GM21526 (cell line): ENCODE measurements around the gene SEC61G.

ENCODE experiments used
- ATAC-seq: cut with Tn5 transposase; IDR thresholded peaks from one replicate; pipeline ENCODE4 v1.9.1; 2021; ENCODE audit warnings: moderate library complexity; ENCODE audit not compliant: unreplicated experiment, low FRiP score

SEC61G gene

DNA sequence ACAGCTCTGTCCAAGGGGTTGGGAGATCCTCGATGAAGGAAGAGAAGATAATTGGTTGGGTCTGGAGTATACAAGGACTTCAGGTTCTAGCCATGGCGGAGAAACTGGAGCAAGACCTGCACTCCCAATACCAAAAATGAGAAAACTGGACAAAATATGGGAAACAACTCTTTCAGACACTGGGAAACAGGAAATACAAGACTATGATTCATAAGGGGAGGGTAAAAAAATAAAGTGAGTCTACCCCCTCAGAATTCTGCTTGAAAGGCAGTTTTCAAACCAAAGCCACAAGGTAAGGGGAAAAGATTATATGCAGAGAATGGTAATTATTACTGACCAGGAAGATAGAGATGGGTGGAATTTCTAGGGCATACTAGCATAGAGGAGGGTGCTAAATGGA is 10.2 kb upstream of the SEC61G start:
- ATAC-seq = no peak

DNA sequence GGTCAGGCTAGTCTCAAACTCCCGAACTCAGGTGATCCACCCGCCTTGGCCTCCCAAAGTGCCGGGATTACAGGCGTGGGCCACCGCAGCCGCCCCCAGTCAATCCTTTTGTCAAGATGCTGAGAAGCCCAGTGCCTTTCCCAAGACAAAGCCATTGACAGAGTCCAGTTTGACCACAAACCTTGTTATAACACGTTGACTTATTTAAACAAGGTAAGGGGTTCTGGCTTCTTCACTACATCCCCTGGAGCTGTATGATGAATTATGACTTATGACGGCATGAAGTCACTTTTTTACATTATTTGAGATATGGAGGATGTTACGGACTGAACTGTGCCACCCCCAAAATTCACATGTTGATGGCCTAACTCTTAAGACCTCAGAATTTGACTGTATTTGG is 5.8 kb upstream of the SEC61G start:
- ATAC-seq = no peak

DNA sequence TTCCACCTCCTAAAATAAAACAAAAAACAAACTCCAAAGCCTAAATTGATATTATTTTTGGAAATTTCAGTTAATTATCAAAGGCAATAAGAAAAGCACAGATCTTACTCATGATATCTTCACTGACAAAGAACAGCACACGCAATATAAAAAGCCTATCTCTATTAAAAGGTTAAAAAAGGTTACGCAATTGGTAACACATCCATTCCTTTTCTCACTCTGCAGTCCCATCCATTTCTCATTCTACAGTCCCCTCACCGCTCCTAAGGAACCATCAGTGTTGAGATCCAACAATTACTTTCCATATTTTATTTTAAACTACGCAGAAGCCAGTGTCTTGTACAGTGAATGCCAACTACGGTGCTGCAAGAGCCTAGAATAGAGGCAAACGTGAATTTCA is 1.3 kb downstream of the SEC61G start:
- ATAC-seq = no peak

DNA sequence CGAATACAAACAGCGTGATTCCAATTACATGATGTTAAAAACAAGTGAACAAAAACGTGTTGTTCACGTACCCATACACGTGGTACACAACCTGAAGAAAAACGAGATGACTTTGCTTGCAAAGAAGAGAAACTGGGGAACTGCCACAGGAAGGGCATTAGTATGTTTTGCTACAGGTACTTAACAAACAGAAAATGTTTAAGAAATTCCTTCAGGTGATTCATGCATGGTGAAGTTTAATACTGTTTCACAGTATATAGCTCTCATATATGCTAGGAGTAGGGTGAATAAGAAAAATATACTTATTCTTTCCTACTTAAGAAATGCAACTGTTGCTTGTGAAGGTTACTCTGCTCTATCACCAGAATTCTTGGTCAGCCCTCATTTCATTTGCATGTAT is 9.8 kb downstream of the SEC61G start:
- no peak for ATAC-seq

DNA sequence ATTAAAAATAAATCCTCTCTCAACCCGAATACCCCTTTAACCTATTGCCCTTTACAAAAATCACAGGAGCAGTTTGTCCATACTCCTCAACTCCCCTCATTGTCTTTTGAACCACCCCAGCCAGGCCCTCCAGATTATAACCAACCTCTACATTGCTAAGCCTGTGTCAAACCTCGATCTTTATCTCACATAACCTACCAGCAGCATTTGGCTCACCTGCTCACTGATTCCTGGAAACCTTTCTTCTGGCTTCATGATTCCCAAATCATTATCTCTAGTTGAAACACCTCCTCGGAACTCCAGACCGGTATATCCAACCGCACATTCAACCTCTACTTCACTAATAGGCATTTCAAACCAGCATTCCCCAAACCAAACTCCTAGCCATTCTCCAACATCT is 11.8 kb downstream of the SEC61G start:
- no peak for ATAC-seq

DNA sequence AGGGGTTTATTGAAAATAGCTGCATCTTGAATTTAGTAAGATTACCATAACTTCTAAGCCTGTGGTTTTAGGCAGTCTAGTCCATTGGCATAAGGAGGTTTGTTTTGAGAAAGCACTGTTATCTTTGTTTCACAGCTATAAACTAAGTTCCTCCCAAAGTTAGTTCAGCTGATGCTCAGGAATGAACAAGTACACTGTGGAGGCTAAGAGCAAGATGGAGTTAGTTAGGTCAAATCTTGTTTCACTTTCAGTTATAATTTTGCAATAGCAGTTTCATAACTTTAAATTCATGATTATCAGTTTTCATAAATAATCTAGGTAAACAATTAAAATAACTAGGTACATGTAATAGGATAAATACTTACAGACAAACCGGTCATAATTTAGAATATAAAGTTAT is 15.4 kb downstream of the SEC61G start:
- no peak for ATAC-seq

DNA sequence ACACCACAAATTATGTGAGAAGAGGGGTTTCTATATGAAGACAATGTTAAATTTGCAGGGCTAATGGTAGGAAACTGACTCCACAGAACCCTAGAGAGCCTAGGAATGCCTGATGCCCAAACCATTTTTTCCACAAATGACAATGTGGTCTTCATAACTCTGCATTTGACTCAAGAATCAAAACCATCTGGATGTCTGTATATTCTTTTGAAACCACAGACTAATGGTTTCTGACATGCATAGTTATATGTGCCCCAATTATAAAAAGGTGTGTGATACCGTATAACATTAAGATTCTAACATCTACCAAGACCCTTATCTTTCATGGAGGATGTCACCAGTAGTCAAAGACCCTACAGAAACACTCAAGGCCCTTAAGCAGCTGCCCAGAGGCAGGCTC is 20.3 kb downstream of the SEC61G start:
- no peak for ATAC-seq

DNA sequence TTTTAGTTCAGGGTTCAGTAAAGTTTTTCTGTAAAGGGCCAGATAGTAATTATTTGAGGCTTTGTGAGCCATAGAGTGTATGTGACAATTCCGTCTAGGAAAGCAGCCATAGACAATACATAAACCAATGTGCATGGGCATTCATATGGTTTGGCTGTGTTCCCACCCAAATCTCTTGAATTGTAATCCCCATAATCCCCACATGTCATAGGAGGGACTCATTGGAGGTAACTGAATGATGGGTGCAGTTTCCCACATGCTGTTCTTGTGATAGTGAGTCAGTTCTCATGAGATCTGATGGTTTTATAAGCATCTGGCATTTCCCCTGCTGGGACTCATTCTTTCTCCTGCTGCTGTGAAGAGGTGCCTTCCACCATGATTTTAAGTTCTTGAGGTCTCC is 29.9 kb downstream of the SEC61G start:
- no peak for ATAC-seq

DNA sequence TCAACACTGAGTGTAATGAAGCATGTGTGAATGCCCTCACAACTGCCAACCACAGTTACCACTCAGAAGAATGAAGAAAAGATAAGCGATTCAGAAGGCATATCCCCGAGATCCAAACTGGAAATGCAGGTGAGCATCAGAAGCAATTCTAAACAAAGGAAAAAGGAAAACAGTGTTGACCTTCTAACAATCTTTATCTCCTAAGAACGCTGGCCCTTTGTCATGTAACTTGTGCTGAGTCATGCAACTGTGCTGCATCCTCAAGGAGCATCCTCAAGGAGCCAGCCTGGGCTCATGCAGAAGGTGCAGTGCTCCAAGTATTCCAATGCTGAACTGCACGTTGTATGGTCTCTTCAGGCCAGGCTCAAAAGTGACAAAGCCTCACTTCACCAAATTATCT is 30.6 kb downstream of the SEC61G start:
- no peak for ATAC-seq

DNA sequence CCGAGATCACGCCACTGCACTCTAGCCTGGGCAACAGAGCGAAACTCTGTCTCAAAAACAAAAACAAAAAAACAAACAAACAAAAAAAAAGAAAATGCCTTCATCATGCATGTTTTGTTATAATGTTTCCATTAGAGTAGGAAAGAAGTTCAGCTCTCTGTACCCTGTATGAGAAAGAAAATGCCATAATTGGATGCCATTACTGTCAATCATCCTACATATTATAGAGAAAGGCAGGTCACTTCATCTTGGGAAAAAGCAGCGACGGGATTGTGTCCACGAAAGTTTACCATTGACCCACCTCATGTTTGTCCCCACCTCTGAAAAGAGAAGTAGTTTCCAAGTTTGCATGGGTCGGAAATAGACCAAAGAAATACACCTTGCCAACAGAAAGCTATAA is 33.8 kb downstream of the SEC61G start:
- no peak for ATAC-seq

DNA sequence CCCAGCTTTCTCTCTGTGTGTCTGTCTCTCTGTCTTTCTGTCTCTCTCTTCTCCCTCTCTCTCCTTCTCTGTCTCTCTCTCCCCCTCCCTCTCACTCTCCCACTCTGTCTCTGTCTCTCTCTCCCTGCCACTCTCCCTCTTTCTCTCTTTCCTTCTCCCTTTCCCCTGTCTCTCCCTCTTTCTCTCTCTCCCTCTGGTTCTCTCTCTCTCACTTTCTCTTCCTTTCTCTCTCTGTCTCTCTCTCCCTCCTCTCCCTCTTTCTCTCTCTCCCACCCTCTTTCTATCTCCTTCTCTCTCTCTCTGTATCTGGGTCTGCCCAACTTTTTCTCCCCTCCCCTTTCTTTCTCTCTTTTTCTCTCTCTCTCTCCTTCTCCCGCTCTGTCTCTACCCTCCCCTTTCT is 36.5 kb downstream of the SEC61G start:
- ATAC-seq = no peak

DNA sequence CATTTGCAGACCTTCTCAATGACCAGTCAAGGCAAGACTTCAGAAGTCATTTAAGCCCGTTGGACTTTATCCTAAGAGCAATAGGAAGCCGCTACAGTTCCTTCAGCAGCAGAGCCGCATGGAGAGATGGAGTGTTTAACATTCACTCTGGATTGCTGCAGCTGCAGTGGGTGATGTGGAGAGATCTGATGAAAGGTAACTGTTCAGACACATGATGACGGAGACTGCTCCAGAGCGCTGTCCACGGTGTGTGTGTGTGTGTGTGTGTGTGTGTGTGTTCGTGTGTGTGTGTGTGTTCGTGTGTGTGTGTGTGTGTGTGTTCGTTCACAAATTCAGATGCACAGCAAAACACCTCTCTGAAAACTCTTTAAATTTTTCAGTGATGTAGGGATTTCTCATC is 37.0 kb downstream of the SEC61G start:
- no peak for ATAC-seq

DNA sequence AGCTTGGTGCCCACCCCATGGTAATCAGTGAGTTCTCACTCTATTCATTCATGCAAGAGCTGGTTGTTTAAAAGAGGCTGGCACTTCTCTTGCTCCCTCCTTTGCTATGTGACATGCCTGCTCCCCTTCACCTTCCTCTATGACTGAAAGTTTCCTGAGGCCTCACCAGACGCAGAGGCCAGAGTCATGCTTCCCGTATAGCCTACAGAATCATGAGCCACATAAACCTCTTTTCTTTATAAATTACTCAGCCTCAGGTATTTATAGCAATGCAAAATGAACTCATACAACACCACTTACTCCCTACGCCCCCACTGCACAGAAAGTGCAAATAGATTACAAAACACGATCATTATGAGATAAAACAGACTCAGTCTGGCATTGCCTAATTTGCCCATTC is 39.0 kb downstream of the SEC61G start:
- no peak for ATAC-seq

DNA sequence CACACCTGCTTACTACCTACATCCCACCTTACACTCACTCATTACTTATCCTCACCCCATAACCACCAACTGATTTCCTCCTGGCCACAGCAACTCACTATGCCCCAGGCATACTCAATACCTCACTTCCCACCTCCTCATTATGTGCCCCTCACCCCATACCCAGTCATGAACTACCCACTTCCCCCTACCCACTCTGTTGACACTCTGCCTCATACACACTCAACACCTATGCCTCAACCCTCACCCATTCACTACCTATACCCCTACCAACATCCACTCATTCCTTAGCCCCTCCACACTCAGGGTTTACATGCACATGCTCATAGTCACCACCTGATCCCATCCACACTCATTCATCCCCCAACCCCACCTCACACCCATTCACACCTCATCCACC is 39.6 kb downstream of the SEC61G start:
- no peak for ATAC-seq

DNA sequence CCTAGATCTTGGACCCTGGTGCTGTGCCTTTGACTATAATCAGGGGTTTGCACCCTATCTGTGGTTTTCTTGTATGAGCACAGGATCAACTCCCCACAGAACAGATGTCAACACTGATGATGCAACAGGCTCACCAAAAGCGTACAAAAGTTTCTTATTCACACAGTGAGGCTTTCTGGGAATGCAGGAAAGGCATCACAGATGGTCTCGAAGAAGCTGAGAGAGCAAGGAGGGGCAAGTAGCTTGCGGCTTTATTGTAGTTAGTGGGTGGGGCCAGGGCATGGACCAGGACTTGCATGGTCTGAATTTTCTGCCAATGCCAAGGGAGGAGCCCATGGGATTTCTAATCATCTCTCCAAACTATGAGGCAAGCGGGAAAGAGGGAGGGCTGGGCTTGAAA is 46.2 kb downstream of the SEC61G start:
- no peak for ATAC-seq

DNA sequence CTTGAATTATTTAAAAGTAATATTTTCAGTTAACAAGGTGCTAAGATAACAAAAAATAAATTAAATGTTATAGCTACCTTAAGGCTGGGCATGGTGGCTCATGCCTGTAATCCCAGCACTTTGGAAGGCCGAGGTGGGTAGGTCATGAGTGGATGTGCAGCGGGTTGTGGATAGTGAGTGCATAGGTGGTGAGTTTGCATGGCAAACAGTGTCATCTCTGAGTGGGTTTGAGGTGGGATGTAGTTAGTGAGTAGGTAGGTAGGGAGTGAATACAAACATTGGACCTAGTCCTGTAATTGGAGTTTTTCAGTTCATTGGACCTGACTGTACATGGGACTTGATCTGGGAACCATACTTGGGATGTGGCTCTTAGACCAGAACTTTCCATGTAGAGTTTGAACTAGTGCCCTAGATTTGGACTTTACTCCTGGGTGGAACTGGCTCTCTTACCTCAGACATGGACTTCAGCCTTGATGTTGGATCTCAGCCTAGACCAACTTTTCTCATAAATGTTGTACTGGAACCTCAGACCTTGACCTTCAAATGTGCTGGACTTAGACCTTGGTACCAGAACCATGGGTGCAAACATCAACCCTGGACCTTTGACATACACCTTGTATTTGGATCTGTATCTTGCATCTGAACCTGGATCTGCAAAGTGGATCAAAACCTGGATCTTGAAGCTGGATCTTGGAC is 47.0 kb downstream of the SEC61G start:
- ATAC-seq = no peak

DNA sequence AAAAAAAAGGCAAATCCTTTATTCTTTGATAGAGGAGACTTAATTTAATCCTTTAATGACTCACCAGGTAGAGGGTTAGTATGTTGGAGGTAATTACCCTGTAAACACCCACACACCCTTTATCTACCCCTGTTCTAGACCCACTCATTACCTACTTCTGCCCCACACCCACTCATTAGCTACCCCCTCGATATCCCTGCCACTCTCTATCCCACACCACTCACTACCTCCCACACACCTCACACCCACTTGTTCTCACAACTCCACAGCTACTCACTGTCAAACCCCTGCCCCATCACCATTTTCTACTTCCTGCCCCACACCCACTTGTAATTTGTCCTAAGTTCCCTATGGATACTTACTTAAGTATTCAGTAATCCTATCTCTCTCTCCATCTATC is 49.7 kb downstream of the SEC61G start:
- ATAC-seq = no peak

DNA sequence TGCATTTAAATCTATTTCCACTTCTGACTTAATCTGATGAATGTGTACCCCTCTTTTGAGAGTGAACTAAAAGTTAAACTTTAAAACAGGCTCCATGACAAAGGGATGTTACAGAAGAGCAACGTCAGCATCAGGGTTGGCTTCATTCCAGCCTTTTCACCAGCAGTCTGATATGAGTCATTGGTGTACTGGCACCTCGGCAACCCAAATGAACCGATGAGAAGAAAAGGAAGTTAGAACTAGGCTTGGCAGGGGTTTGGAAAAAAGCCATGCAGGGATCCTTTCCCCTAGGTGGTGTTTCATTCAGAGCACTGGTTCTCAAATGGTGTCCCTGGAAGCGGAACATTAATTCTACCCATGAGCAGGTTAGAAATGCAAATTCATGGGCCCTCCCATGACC is 53.6 kb downstream of the SEC61G start:
- ATAC-seq = no peak

DNA sequence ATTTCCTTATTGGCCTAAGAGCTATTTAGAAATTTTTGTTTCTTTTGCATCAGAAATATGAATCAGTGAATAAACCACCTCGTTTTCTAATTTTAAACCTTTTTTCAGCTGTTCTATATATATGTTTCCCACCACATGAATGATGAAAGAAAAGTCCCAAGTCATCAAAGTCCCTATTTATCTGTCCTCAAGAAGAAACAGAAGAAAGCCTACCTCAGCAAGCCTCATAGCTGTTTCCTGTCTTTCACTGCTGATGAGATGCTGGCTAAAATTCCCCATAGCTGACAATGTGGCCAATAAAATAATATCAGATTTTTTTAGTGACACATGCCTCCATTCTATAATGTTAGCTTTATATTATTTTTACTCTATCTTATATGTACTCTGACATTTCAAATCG is 54.2 kb downstream of the SEC61G start:
- ATAC-seq = no peak
